Body of pancreas (tissue), 4 donors: ENCODE results near the gene TC2N. TPM values are rescaled to one million over a fixed set of nuclear protein-coding genes. Genes with fewer than 3 reads are reported as not detected.

Experiments used
- ATAC-seq: fragments of 150-250 bp; one replicate; pipeline ENCODE4 v1.9.1; 2016
- DNase-seq, 4 donors: peaks; one replicate each; pipeline ENCODE4 v3.0.0-alpha.2; 2019
- H3K27ac ChIP-seq, 4 donors: fragments of 200-600 bp; sonication (generic); 1 replicate in 3 of 4; 2 replicates in 1 of 4; pipeline versions ENCODE4 v1.5.1 to v1.6.1; 2016 to 2019; ENCODE audit warnings: mild to moderate bottlenecking in 1 of 4, mixed read lengths in 1 of 4, moderate library complexity in 1 of 4
- H3K27me3 ChIP-seq, 2 donors: fragments of 200-600 bp; sonication (generic); one replicate each; pipeline ENCODE4 v1.6.0; 2016; ENCODE audit warnings: mild to moderate bottlenecking in 1 of 2
- H3K36me3 ChIP-seq, 2 donors: fragments of 200-600 bp; sonication (generic); replicated peaks in 1 of 2; 2 replicates each; pipeline ENCODE4 v1.5.1; 2016; ENCODE audit warnings: low read depth in 2 of 2; ENCODE audit not compliant: insufficient read depth in 1 of 2
- H3K4me1 ChIP-seq: fragments of 200-600 bp; sonication (generic); one replicate; pipeline ENCODE4 v1.6.0; 2016
- H3K4me3 ChIP-seq, 2 donors: fragments of 200-600 bp; sonication (generic); 1 replicate in 1 of 2; 2 replicates in 1 of 2; pipeline ENCODE4 v1.5.1; 2016 to 2019
- H3K9me3 ChIP-seq, 3 donors: fragments of 200-600 bp; sonication (generic); 1 replicate in 2 of 3; 2 replicates in 1 of 3; pipeline ENCODE4 v1.5.1; 2016
- CTCF ChIP-seq, 7 experiments: fragments of 450-650 bp in 4 of 7; fragments of 200-600 bp in 3 of 7; sonication (generic) in 3 of 7; IDR thresholded peaks; one replicate each; pipeline ENCODE4 v1.5.1; 2016 to 2019; ENCODE audit warnings: antibody characterized with exemption in 7 of 7
- POLR2A ChIP-seq, 3 donors: fragments of 450-650 bp; IDR thresholded peaks; one replicate each; pipeline ENCODE4 v1.6.1; 2016; ENCODE audit warnings: antibody characterized with exemption in 3 of 3, mild to moderate bottlenecking in 2 of 3
- WGBS, 2 donors: methylation state at CpG; one replicate each; pipeline ENCODE4 v1.1.5; 2017; 5-methylcytosine and 5-hydroxymethylcytosine counted together
- intact Hi-C: fragments of 100-400 bp; cut with DNase I; formaldehyde crosslinking; loops from one replicate; pipeline ENCODE4 v1.15.1; 2023
- total RNA-seq, 2 donors: library from RNA; depleted of rRNA; stranded (reverse); fragments of >200 nt; gene quantifications; one replicate each; pipeline ENCODE4 v1.1.0, GENCODE V29; 2016

TC2N gene
- total RNA-seq, 2 donors from 2014 or later: 105 to 168 TPM

DNA sequence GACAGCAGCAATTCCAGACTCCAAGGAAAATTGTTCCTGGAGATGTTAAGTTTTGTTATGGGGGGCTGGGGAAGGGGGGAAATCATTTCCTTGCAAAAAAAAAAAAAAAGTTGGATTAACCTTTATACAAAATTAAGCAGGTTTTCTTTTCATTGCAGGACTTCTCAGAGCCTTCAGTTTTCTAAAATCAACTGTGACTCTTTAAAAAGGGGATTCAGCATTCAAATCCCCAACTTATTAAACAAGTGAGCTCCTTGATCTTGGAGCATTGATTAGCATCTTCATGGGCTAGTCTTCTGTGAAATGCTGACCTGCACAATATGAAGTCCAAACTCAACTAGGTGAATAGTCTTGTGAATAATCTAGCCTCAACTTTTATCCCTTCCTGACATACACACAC, 7.1 kb downstream of the TC2N start:
- intact Hi-C loops: no loop called here
- TF ChIP-seq POLR2A (IDR thresholded peaks at IDR 0.05) (no peak), CTCF (IDR thresholded peaks at IDR 0.05) (no peak)
- Histone ChIP-seq H3K36me3 (no peaks in the 10 kb centered on the region), H3K27me3 (no peaks in the 10 kb centered on the region), H3K4me1 (peaks cover 9% of the 10 kb centered on the region), H3K4me3 (no peak overlapping the region), H3K9me3 (no peaks in the 10 kb centered on the region), H3K27ac (no peak overlapping the region)
- DNase-seq: no peak
- no peak for ATAC-seq

DNA sequence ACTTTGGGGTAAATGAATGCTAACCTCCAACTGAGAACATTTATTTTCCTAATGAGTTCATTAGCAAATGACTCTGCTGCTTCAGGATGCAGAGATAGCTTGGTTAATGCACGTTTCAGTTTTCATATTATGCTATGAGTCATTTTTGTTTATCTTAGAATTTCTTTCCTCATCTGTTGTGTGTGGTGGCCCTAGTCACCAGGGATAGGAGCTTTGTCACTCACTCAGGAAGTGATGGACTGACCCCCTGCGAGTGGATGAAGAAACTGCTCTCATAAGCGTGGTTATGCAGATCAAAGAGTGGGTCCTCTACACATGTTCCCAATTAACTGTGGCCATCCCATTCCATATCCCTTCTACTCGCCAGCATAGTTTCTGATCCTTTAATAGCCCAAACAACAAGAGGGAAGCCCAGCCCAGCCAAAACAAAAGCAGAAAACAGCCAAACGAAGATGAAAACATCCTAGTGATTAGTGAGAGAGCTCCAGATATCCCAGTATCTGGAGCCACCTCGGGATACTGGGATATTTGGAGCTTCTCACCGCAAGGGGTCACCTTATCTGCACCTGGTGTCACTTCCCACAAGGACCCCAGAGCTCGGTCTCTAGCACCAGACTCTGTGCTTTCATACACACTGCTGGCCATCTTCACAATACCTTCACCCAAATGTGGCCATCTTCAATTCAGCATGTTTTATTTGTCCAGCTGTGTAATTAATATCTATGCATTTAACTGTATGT, 8.6 kb downstream of the TC2N start:
- Histone ChIP-seq H3K36me3 (no peaks in the 10 kb centered on the region), H3K27me3 (no peaks in the 10 kb centered on the region), H3K4me3 (no peak overlapping the region), H3K9me3 (no peaks in the 10 kb centered on the region), H3K27ac (no peak overlapping the region), H3K4me1 (peaks cover 13% of the 10 kb centered on the region)
- intact Hi-C loops: no loop called here
- WGBS, 2 donors: 28 to 37% methylated on average over 8 of the region's 8 CpGs
- ATAC-seq: peak; percentile 76
- peak in 2 of 4 donors; percentile 30 to 52 for DNase-seq
- TF ChIP-seq POLR2A (IDR thresholded peaks at IDR 0.05) (no peak), CTCF (IDR thresholded peaks at IDR 0.05) (peak in 1 of 7 experiments; percentile 10)

GRCh38 chr14:91857614-91858013, 9.7 kb downstream of the TC2N start:
- no peaks in the 10 kb centered on the region for H3K36me3 ChIP-seq
- WGBS, 2 donors: 92 to 93% methylated on average over 2 of the region's 2 CpGs
- H3K27ac ChIP-seq: no peak overlapping the region
- H3K9me3 ChIP-seq: no peaks in the 10 kb centered on the region
- no peaks in the 10 kb centered on the region for H3K27me3 ChIP-seq
- TF ChIP-seq POLR2A (IDR thresholded peaks at IDR 0.05): no peak
- no peak for TF ChIP-seq CTCF (IDR thresholded peaks at IDR 0.05)
- intact Hi-C loops: no loop called here
- DNase-seq (no peak), ATAC-seq (no peak)
- peaks cover 20% of the 10 kb centered on the region for H3K4me1 ChIP-seq
- no peak overlapping the region for H3K4me3 ChIP-seq

- no peak for DNase-seq
- no peaks in the 10 kb centered on the region for H3K36me3 ChIP-seq
- H3K4me1 ChIP-seq: peaks cover 20% of the 10 kb centered on the region
- no peaks in the 10 kb centered on the region for H3K27me3 ChIP-seq
- H3K9me3 ChIP-seq: no peaks in the 10 kb centered on the region
- WGBS, 2 donors: 67 to 84% methylated on average over 2 of the region's 2 CpGs
- H3K27ac ChIP-seq: no peak overlapping the region
- H3K4me3 ChIP-seq: no peak overlapping the region
- no peak for ATAC-seq
- intact Hi-C loops: no loop called here
- TF ChIP-seq POLR2A (IDR thresholded peaks at IDR 0.05) (no peak), CTCF (IDR thresholded peaks at IDR 0.05) (no peak)
These were observed 12.9 kb downstream of the TC2N start for GRCh38 chr14:91854327-91854934.

- intact Hi-C loops: no loop called here
- peaks cover 11% of the 10 kb centered on the region for H3K4me1 ChIP-seq
- TF ChIP-seq POLR2A (IDR thresholded peaks at IDR 0.05) (no peak), CTCF (IDR thresholded peaks at IDR 0.05) (no peak)
- ATAC-seq: no peak
- H3K27ac ChIP-seq: no peak overlapping the region
- H3K36me3 ChIP-seq: no peaks in the 10 kb centered on the region
- no peak overlapping the region for H3K4me3 ChIP-seq
- 0 to 44% methylated on average over 1 of the region's 1 CpG for WGBS, 2 donors
- no peak for DNase-seq
- H3K9me3 ChIP-seq: no peaks in the 10 kb centered on the region
- no peaks in the 10 kb centered on the region for H3K27me3 ChIP-seq
These were observed 15.8 kb downstream of the TC2N start for GRCh38 chr14:91851563-91851962.
